Measurements from ENCODE around the gene CDC42BPB.

Gene CDC42BPB

DNA sequence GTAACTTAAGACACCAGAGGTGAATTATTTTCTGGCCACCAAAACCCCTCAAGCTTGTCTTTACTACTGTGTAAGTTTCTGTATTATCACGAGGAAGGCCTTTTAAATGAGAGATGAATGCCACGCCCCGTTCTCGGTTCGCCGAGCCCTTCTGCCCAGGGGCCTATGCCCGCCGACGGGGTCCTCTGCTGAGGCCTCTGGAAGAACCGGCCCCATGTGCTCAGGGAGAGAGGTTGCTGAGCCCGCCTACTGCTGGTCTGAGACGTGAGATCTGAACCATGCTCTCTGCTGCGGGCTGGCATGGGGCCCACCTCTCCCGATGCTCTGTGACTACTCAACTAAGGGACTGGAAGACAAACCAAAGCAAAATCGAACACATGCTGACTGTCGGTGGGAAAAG, 113.9 kb downstream of the CDC42BPB start:
- no peak for DNase-seq (ENCODE audit: low spot score)

DNA sequence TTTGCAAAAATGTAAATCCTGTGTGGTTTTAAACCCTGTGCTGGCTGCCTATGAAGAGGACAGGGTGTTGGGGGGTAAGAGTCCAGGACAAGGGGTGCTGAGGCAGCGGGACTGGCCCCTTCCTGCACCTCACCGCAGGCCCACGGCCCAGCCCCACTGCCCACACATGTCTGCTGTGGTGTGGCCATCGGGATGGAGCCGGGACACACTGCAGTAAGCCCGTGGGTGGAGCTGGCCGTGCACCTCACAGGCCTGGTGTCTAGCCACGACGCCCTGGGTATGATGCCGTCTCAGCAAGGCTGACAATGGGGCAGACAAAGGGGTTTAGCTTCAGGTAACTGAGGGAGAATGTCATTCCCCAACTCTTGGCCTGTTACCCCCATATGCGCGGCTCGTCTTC, 115.3 kb downstream of the CDC42BPB start:
- DNase-seq (ENCODE audit: low spot score), result no peak

DNA sequence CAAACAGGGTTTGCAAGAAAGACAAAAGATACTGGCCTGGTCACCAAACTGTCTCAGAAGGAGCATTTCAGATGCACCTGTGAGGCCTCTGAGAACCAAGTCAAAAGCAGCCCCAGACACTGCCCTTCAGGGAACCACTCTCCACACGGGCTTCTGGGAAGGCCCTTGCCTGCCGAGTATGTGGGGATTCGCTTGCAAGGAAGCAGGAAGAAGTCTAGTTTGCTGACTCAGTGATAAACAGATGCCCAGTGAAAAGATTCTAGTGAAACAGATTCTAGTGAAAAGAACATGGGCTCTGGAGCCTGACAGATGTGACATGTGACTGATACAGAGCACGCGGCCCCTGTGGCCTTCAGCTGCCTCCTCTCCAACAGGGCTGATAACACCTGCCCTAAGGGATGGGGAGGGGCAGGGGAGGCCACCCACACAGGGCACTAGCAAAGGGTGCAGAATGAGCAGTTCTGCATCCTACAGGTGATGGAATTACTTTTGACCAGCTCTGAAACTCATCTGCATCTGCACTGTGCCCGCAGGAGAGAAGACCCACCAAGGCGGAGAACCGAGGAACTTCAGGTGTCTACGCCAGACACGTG, 115.8 kb downstream of the CDC42BPB start:
- no peak for DNase-seq (ENCODE audit: low spot score)

DNA sequence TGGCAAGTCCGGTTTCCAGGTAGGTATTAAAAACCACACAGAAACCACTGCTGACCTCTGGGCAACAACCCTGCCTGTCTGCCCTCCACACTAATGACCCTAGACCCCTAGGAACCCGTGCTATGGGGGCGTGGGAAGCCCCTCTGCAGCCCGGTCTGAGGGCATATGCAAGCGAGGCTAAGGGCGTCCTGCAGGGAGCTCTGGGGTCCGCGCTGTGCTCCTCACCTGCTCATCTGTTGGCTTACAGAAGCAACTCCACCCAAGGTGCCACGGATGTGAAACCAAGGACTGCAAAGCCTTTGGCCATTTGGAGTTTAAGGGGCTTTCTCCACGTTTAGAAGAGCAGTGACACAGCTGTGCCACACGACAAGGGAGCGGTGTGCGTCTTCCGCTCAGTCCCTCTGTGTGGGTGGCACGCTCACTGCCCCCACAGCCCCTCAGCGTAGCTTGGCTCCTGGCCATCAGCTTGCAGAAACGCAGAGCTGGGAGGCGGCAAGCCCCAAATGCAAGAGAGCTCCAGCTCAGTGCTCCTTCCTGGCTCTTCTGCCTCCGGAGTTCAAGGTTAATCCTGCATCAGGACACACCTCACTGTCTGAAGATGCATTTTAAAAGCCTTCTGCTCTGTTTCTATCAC, 116.5 kb downstream of the CDC42BPB start:
- DNase-seq (ENCODE audit: low spot score), result no peak

DNA sequence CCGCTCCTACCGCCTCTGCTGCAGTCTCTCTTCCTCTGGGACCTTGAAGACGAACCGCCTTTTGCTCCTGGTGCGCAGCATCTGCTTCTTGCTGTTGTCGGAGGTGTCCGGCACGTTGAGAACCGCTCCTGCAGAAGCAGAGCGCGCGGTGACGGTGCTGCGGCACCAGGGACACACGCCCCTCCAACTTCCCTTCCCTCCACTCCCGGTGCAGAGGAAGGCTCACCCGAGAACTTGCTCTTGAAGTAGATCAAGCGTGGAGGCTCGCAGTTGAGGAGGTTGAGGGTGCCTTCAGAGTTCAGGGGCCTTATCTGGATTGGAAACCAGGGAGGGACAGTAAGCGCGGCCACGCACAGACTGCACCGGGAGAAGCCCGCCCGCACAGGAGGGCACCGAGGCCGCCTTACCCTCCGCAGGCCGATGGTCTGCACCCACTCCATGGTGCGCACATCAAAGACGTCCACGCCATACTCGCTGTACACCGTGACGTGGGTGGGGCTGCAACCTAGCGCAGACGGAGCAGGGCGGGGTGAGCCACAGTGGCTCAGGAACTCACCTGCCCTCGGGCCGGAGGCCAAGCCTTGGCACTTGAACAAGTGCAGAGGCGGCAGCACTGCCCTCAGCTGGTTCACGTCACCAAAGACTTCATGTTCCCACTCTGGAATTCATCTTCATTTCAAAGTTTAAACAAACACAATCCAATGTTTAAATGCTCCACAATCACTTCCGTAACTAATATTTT, 117.4 kb downstream of the CDC42BPB start:
- no peak for DNase-seq (ENCODE audit: low spot score)

DNA sequence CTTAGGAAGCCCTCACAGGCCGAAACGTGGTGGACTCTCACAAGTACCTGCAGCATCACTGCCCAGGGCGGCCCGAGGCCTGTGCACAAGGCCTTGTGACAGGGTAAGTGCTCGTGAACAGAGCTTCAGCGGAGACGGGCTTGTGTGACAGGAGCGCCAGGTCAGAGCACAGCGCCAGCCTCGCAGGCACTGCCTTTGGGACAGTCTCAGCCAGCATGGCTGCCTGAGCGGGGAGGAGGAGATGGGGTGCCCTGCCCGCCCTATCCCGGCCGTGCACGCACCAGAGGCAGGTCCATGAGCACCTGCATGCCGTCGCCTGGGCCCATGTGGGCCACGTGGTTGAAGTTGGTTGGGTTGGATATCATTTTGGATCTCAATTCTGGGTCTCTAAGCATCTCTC, 118.0 kb downstream of the CDC42BPB start:
- DNase-seq (ENCODE audit: low spot score), result no peak

DNA sequence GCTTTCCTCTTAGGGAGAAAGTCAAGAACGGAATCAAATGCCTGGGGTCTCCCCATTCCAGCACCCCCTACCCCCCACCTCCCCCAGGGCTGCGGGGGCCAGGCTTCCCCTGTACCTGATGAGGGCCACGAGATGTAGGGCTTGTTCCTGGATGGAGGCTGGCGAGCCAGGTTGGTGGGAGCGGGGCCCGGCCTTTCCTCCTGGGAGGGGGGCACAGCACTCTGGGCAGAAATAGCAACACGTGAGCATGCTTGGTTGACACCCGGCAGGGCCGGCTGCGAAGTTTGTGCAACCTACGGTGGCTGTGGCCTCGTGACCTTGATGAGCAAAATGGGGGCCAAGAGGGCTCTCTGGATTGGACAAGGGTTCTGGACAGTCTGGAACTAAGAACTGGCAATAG, 119.2 kb downstream of the CDC42BPB start:
- DNase-seq (ENCODE audit: low spot score), result no peak

DNA sequence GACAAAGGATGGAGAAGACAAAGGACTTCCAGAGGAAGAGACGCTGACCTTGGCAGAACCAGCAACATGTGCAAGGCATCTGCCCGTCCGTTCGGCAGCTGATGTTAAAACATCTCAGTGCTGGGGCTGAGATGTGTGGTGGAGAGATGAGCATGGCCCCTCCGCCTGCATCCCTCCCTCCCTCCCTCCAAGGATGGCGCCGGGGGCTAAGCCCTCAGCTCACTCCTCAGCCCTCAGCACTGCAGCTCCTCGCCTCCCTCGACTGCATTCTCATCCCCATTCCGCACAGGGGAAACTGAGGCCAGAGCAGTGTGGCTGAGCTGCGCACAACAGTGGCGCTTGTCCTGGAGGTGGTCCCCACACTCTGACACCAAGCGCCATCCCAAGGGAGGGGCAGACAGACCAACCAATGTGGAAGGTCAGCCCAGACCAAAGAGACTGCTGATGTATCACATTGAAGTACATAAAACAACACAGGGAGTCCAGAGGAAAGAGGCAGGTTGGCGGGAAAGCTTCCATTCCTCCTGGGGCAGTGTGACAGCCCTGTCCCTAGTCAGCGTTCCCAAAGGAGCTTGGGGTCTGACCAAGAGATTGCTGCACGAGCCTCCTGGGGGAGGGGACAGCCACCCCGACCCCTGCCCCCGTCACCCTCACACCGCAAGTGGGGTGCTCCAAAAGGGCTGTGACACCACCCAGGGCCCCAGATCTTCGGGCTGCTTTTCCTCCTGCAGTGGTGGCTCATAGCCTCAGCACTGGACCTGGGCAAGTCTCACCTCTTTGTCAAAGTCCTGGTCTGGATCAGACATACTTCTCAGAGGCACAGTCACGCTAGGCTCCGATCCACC, 119.8 kb downstream of the CDC42BPB start:
- no peak for DNase-seq (ENCODE audit: low spot score)

DNA sequence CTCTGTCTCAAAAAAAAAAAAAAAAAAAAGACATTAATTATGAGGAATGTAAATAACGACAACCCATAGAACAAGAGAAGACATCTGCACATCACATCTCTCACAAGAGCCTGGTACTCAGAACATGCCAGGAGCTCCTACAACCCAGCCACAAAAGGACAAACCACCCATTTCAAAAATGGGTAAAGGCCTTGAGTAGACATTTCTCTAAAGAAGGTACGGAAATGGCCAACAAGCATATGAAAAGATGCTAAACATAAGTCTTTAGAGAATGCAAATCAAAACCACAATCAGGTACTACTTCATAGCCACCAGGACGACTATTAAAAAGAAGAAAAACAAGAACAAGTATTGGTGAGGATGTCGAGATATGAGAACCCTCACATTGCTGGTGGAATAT, 121.6 kb downstream of the CDC42BPB start:
- no peak for DNase-seq (ENCODE audit: low spot score)

DNA sequence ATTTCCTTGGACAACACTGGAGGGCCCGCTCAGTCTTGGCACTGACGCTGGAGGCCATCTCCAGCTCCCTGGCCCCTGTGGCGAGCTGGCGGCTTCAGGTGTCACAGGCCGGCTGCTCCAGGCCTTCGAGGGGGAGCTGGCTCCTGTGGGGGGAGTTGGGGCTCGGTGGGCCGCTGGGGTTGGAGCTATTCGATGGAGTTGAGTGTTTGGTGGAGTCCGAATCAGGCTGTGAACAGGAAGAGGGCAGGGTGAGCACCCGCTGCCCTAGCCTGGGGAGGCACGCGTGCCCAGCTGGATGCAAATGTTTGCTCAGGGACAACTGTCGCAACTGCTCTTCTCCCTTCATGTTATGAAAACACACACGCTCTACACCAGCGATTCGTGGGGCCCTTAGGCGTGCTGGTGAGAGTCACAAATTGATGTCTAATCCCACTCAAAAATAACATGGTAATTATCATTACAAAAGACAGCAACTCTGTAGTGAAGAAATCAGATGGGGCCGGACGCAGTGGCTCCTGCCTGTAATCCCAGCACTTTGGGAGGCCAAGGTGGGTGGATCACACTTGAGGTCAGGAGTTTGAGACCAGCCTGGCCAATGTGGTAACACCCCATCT, 123.6 kb downstream of the CDC42BPB start:
- DNase-seq (ENCODE audit: low spot score), result no peak

DNA sequence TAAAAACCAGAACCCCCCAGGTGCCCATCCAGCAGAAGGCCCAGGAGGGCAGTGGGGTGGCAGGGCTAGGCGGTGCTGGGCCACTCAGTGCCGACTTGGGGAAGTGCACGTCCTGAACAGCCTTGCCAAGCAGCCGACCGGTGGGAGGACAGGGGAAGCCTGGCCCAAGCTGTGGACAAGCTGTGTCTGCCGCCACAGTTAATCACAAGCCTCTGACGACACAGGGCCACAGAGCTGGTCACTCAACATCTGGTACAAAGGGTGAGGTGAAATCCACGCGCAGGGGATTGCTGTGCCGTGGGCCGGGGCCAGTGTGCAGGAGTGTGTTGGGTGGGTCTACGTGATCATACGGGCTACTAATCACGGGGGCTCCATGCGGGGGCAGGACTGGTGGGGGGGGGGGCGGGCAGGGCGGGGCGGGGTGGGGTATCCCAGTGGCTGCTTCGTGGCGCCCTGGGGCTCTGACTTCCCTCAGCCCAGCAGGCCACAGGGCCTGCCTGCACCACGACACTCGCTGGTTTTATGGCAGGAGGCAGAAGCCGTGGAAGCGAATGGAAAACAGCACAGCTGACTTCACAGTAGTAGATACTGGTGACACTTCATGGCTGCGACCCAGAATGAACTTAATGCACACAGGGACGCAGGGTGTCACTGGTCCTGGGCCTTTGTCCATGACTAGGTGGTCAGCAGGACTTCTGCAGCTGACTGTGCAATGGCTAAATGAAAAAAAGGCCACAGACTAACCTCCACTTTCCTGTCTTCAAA, 124.7 kb downstream of the CDC42BPB start:
- no peak for DNase-seq (ENCODE audit: low spot score)

DNA sequence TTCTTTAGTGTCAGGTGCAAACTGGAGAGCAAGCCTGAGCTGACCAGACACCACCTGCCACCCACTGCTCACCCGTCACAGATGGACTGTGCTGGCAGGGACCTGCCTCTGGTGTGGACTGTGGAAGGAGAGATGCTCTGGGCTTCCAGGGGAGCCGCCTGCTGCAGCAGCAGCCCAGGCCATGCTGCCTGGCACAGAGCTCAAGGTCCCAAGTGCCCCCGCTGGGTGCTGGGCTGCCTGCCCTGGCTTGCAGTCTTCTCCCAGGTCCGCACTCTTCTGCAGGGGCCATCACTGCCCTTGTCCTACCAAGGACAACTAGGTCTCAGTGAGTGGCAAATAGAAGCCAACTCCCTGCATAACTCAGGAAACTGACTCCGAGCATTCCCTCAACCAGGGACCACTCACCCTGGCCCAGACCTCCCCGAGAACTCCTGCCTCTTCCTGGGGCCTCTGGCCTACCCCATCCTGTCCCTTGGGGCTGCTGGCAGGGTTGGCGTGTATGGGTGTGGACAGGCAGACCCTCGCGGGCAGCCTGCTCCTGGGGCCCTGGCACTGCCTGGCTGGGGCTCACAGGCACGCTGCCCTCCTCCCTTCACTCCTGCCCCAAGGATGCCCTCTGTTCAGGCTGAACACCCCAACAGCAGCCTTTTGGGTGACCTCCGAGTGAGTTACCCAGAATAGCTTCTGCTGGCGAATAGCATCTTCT, 125.6 kb downstream of the CDC42BPB start:
- peak; percentile 31 for DNase-seq (ENCODE audit: low spot score)

DNA sequence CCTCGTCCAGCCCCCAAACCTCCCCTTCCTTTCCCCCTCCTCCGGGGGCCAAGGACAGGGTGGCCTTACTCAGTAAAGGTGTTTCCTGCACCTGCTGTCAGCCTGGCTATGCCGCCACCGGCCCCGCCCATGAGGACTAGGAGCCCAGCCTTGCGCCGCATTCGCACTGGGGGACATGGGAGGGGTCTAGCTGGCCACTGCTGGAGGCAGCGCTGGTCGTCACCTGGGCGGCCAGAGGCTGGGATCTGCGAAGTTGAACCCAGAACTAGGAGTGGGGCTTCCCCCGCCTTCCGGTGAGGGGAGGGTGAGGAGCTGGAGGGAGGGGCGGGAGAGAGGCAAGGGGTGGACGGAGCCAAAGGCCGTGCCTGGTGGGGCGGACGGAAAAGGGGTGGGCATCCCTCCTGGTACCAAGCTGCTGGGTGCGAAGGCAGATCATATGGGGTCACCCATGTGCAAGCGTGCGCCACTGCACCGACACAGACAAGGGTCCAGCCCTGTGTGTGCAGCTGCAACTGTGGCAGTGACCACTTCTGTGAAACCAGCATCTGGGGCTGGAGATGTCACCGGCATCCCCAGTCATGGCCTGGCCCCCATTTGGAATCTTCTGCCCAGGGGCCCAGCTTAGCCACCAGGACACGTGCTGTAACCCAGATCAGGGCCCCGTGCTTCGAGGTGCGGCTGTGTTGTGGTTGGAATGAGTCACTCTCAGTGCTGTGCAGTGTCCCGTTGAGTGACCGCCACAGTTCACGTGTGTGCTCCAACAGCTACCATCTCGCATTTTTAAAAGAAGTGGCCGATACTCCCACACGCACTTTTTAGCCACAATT, 126.4 kb downstream of the CDC42BPB start:
- no peak for DNase-seq (ENCODE audit: low spot score)

DNA sequence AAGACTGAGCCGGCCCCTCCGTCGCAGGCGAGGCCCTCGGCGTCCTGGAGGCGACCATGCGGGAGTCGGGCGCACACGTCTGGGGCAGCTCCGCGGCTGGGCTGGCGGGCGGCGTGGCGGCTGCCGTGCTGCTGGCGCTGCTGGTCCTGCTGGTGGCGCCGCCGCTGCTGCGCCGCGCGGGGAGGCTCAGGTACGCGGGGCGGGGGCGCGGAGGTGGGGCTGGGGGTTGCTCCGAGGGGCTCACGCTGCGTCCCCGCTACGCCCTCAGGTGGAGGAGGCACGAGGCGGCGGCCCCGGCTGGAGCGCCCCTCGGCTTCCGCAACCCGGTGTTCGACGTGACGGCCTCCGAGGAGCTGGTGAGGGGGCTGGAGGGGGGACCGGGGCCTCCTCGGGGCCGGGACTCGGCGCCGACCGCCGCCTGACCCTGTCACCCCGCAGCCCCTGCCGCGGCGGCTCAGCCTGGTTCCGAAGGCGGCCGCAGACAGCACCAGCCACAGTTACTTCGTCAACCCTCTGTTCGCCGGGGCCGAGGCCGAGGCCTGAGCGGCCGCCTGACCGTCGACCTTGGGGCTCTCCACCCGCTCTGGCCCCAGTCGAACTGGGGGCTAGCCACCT, 127.1 kb downstream of the CDC42BPB start:
- DNase-seq (ENCODE audit: low spot score), result no peak

DNA sequence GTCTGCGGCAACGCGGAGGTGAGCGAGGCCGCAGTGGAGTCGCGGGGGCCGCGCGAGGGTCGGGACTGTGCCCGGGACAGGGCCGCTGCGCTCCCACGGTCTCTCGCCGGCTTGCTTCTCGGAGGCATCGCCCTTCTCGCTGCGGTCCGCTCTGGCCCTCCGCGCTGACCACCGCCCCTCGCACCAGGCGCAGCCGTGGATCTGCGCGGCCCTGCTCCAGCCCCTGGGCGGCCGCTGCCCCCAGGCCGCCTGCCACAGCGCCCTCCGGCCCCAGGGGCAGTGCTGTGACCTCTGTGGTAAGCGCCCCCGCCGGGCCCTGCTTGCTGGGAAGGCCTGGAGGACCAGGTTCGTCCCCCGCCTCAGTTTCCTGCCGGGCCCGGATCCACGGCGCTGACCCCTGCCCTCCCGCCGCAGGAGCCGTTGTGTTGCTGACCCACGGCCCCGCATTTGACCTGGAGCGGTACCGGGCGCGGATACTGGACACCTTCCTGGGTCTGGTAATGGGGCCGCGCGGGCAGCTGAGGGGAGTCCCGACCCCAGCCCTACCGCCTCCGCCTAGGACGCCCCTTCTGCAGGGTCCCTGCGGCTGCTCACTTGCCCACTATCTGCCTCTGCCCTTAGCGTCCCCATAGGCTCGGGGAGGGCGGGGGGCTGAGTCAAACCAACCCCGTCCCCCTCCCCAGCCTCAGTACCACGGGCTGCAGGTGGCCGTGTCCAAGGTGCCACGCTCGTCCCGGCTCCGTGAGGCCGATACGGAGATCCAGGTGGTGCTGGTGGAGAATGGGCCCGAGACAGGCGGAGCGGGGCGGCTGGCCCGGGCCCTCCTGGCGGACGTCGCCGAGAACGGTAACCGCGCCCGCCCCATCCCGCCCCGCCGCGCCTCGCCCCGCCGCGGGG, 127.9 kb downstream of the CDC42BPB start:
- DNase-seq (ENCODE audit: low spot score), result no peak

DNA sequence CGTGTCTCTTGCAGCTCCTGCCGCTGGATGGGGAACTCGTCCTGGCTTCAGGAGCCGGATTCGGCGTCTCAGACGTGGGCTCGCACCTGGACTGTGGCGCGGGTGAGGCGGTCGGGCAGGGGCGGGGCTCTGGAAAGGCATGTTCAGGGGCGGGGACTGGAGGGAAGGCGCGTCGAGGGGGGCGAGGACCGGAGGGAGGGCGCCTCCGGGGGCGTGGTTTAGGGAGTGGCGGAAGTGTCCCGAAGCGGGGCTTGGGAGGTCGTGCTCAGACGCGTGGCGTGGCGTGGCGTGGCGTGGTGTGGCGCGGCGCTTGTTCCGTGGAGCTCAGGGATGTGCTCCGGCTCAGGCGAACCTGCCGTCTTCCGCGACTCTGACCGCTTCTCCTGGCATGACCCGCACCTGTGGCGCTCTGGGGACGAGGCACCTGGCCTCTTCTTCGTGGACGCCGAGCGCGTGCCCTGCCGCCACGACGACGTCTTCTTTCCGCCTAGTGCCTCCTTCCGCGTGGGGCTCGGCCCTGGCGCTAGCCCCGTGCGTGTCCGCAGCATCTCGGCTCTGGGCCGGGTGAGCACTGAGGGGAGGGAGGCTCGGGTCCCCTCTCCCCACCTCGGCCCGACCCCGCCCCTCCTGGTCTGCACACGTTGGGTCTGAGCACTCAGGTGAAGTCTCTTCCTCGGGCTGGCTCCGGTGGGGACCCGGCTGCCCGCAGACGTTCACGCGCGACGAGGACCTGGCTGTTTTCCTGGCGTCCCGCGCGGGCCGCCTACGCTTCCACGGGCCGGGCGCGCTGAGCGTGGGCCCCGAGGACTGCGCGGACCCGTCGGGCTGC, 128.7 kb downstream of the CDC42BPB start:
- DNase-seq (ENCODE audit: low spot score), result no peak

DNA sequence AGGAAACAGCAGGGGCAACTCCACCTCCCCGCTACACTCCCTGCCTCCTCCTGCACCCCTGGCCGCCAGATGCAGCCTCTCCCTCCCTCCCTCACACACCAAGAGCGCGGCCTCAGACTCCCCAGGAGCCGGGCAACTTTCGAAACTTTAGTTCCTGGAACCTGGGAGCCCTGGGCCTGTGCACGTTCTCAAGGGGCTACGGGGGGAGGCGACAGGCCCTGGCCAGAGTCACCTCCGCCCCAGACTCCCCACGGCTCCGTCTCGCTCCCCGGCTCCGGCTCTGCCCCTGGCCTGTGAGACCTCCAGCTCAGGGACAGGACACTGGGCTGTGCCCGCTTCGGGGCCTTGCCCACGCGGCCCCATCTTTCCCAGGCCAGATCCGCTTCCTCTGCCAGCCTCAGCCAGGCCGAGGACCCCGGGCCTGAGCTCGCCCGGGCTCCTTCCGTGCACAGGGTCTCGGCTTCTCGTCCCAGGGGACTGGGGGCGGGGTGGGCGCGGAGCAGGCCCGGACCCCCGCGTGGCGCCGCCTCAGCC, 129.4 kb downstream of the CDC42BPB start:
- DNase-seq (ENCODE audit: low spot score), result no peak

Measured in cerebellar cortex (tissue), 1 donor.